Stimulated activated CD8-positive, alpha-beta memory T cell treated with anti-CD3 and anti-CD28 coated beads, Interleukin-15, amount 100 ng/mL, for 4 hours (primary cell): ENCODE measurements around the gene CYFIP1.

Source experiments
- DNase-seq, 2 donors: peaks; one replicate each; pipeline ENCODE4 v3.0.0-alpha.2; 2020; ENCODE audit warnings: low read depth in 2 of 2

Gene CYFIP1

GRCh38 chr15:22968366-22968765, 11.8 kb downstream of the CYFIP1 start:
- DNase-seq, result no peak

DNA sequence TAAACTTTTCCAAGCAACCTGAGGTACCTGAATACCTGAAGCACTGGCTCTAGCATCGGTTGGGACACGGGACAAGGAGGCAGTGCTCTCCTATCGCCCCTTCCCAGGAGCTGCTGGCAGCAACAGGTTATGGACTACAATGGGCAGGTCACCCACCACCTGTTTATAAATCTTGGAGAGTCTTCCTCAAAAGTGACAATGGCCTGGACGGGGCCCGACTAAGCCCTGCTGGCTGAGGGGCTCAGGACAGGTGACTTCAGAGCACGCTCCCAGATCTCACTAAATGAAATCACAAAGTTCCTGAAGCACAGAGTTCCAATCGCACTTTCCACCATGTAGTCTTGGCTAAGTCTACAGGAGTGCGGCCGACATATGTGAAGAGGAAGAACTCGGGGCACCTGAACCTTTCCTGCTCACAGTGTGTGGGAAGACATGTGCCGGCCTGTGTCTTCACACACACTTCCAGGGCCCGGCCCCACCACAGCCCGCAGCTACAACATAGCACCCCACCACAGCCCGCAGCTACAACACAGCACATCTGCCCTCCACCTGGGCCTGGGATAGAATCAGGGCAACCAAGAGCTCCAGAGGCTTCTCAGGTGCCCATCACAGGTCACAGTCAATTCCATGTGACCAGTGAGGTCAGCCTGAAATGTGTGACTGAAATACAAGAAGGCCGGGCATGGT, 12.9 kb downstream of the CYFIP1 start:
- no peak for DNase-seq

DNA sequence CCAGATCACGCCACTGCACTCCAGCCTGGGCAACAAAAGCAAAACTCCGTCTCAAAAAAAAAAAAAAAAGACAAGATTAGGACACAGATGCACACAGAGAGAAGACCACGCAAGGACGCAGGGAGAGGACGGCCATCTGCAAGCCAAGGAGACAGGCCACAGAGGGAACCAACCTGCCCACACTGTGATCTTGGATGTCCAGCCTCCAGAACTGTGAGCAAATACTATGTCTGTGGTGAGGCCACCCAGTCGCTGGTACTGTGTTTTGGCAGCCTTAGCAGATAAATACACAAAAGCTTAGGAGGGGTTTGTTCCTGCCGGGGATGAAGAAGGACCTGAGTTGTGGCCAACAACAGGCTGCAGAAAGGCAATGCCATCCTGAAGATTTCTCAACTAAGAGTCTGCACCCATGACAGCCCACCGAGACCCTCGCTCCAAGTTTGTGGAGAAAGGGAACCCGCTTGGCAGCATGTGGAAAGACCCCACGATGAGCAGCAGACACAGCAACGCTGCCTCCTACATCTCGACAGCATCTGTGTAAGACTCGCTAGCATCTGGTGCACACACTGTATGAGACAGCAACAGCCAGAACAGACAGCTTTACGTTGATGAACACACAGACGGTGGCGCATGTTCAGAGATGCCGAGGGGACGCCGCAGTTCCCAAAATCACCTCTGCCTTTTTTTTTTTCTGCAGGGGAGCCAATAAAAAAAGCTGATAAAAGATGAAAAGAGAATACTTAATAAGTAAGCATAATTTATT, 13.7 kb downstream of the CYFIP1 start:
- no peak for DNase-seq

DNA sequence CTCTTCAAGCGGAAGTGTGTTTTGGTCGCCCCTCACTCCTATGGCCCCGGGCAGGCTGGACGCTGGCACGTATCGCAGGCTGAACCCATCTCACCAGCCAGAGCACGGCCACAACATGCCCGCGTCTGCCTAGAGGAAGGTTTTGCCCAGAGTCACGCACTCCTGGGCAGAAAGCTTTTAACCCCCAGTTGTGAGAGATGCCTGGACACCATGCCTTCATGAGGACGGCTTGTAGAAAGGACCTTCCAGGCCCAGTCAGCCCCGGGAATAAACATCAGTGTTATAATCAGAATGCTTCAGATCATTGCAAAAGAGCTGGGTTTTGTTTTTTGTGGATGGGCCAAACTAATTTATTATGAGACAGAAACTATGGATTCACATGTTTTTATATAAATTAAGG, 16.5 kb downstream of the CYFIP1 start:
- DNase-seq, result no peak

GRCh38 chr15:22962611-22963010, 17.6 kb downstream of the CYFIP1 start:
- no peak for DNase-seq

DNA sequence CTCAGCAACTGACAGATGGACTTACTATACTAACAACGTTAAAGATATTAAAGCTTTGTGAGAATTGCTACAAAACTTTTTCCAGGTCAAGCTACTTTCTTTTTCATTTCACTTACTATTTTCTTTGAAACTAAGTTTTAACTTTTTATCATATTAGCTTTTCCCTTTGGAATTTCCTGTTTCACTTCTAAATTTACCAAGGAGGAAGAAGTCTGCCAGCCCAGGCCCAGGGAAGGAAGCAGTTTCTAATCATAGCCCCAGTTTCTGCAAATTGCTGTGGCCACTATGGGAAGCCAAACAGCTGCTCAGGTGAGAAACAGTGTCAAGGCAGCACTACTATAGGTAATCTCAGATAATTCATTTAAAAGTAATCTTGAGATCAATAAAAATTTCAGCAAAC, 18.4 kb downstream of the CYFIP1 start:
- no peak for DNase-seq

DNA sequence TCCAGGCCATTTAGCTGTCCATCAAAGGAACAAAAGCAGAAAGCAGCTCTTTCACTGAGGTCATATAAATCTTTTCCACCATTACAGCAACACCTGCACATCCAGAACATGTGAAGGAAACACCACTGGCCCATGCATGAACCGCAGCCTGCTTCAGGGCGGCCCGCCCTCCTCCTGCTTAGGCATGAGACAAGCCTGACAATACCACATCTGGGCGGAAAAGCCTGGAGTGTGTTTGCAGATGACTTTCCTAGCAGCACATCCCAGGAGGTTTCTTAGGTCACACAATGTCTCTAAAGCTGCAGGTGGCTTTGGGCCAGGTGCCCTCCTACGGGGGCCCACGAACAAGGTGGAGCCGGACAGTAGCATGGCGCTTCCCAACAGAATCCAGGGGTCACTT, 19.6 kb downstream of the CYFIP1 start:
- DNase-seq, result no peak

DNA sequence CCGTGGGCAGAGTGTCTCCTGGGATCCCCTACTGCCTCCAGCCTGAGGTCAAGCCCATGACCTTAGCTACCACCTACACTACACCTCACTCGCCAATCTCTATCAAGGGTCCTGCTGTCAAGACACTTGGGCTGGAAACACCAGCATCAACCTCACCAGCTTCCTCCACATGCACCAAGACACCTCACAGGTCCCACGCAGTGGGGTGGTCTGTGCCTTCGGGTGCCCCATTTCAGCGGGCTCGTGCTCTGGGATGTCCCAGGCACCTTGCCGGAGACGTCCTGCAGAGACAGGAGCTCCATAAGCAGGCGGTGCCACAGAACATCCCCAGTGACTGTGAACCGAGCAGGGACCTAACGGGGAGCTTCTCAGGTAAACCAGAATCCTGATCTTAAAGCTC, 20.0 kb downstream of the CYFIP1 start:
- no peak for DNase-seq

DNA sequence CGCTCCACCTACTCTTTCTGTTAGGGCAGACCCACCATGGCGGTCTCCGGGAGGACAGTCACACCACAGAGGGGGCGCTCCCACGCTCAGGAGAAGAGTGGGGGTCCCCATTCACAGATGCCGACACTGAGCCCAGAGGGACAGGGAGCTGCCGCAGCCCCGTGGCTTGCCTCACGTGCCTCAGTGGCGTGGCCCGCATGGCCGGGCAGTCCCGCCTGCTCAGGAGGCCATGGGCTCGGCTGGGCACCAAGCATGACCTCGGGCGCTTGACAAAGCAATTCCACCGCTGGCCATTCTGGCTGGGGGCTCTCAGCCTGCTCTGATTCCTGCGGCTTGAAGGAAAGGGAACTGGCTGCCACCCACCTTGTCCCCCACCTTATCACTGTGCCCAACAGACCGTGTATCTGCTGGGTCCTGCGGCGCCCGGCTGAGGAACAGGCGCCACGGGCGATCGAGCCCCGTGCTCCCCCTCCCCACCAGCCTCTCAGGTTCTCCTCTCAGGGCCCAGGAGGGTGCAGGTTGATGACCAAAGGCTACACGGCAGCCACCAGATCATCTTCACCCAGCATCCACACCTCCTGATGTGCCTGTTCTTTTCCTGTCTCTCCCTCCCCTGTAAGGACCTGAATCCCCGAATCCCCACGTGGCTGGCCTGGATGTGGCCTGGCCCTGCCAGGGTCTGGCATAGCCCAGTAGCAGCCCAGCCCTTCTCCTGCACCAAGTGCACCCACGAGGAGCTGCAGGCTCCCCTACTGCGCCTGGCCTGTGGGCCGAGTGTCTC, 20.7 kb downstream of the CYFIP1 start:
- no peak for DNase-seq

- DNase-seq, result no peak
Observed at GRCh38 chr15:22958487-22959280, 21.5 kb downstream of the CYFIP1 start.

DNA sequence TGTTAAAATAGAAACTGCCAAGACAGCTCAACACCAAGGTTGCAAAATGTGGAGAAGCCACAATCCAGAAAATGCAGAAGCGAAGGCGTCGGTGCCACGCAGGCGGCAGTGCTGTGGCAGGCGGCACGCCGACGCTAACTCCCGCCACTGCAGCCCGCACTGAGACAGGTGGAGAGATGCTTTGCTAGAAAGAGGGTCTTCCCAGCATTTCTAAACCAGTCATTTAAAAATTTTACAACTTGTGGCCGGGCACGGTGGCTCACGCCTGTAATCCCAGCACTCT, 23.2 kb downstream of the CYFIP1 start:
- no peak for DNase-seq

DNA sequence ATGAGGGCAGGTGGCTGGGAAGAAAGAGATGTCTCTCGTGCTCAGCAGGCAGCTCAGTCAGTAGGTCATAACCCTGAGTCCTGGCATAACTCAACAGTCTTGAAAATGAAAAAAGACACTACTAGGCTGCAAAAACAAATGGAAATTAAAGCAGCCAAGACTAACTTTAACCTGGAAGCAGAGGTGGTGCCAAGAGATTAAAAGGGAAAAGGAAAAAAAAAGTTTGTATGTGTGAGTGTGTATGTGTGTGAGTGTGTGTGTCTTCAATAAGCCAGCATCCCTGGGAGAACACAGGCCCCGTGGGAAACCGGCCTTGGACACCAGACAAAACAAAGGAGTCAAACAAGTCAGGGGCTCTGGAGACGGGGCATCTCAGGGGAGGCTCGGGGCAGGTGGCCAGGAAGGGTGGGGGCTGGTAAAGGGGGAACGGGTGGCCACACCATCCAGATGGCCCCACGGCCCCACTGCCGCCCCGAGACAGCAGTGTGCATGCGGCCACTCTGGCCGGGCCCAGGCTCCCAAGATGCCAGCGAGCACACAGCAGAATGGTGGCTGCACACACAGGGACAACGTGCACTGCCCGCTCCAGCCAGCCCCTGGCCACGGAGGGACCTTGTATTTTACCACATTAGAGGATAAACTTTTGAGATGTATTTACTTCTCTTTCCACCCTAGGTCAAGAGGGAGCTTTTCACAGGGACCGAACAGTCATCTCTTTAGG, 23.8 kb downstream of the CYFIP1 start:
- DNase-seq, result no peak

DNA sequence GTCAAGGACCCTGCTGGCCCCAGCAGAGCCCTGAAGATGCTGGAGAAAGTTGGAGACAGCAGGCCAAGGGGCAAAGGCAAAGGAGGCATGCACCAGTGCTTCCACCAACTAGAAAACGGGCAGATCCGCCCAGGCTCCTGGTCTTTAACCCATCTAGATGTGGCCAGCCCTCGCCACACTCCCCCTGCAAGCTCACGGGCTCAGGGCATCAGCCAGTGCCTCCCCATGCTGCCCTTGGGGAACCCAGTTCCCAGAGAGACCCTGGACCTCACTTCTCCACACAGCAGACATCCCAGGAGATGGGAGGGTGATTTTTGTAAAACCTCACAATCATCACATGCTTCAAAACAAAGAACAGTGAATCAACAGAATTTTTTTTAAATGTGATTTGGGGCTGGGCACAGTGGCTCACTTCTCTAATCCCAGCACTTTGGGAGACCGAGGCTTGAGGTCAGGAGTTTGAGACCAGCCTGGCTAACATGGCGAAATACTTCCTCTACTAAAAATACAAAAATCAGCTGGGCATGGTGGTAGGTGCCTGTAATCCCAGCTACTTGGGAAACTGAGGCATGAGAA, 24.5 kb downstream of the CYFIP1 start:
- DNase-seq, result no peak

- no peak for DNase-seq
Observed at GRCh38 chr15:22954798-22955543, 25.2 kb downstream of the CYFIP1 start.

DNA sequence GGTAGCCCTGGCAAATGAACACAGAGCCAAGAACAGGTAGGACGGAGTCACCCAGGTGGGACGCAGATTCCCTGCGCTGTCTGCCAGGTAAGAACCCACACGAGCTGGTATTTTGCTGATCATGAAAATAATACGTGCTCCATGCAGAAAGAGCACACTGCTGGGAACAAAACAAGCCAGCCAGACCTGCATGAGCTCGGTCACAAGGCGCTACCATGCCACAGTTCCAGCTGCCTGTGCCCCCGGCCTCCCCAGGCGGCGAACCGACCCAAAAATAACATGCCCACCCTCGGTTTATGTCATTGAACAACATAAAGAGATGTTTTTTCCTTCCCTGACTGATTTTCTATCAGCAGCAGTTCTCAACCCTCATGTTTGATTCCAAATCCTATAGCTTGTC, 25.8 kb downstream of the CYFIP1 start:
- DNase-seq, result no peak

DNA sequence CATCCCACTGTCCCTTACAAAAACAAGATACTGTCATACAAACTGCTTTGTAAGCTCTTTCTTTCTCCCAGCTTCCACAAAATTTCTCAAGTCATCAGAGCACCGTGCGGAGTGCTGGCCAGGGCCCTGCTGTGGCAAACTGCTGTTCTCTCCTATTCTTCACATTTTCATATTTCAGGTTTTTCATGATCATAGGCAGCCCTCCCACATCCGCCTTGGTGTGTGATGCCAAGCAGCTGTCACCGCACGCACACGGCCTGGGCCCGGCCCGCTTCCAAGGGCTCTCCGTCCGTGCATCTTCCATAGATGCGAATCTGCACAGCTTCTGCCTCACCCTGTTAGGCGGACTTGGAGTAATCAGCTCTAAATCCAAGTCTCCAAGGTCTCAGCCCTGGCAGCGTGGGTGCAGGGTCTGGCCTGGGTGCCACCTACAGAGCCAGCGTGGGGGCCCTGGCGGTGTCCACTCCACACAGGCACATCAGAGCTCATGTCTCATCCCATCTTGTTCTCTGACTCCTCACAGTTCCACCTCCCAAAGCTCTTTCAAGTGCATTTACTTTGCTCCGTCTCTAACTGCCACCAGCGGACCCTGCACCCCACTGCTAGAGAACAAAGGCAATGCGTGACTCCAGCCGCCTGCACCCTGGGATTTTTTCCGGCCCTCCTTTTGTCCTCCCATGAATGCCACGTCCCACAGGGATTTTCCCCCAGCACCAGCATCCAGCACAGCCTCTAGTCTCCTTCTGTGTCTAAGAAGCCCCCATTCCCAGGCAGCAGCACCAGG, 27.2 kb downstream of the CYFIP1 start:
- no peak for DNase-seq

DNA sequence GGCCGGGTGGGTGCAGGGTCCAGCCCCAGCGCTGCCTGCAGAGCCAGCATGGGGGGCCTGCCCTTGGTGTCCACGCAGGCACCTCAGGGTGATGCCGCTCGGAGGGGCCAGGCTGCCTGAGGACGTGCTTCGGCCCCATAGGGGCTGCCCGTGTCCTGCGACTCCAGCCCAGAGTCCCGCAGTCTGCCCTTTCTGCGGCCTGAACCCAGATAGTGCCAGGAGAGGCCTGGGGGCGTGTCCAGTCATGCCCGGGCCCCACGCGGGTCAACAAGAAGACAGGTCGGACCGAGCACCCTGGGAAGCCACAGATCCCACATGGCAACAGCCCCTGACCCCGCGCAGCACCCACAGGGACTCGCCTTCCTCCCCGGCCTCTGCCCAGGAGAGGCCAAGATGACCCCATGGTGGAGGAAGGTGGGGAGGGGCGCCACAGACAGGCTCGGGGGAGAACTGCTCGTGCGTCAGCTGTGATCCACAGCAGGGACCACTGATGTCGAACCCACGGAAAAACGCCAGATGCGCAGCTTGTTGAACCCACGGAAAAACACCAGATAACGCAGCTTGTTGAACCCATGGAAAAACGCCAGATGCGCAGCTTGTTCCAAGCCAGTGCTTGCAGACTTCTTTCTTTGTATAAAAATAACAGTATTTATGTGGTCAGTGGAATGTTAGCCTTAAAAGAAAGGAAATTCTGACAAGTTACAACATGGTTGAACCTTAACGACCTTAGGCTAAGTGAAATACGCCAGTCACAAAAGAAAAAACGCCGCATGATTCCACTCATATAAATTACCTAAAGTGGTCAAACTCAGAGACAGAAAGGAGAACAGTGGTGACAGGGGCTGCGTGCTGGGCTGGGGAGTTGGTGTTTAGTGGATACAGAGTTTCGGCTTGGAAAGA, 28.5 kb downstream of the CYFIP1 start:
- DNase-seq, result no peak

GRCh38 chr15:22951031-22951380, 29.2 kb downstream of the CYFIP1 start:
- DNase-seq, result no peak
